Measurements from ENCODE around the gene SMIM1.
"Not testable (repeated sequence)": the region's sequence is repeated elsewhere in the genome, so short reads cannot be mapped to it uniquely, and the experiment has no call there.

SMIM1 gene

DNA sequence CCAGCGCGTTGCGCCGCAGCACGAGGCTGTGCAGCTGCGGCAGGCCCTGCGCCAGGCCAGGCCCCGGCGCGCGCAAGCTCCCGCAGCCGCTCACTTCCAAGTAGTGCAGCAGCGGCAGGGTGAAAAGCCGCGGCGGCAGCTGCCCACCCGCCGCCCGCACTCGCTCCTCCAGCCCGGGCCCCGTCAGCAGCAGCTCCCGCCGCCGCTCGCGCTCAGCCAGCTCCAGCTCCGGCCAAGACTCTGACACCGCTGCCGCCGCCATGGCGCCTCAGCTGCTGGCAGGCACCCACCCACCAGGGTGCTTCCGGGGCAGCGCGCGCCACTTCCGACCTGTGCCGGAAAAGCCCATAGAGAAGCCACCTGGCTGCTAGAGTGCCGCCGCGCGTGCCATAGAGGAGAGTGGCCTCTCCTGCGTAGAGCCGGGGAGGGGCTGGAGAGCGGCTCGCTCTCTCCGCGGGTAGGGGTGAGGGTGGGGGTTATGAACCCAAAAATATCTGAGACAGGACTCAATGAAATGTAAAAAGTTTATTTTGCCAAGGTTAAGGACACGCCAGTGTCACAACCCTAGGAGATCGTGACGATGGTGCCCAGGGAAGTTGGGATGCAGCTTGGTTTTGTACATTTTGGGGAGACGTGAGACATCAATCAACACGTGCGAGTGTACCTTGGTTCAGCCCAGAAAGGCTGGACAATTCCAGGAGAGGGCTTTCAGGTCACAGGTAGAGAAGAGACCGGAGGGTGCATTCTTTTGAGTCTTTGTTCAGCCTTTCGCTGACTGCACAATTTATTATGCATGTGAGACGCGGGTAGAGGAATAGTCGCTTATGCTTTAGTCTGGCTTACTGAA, 23.9 kb downstream of the SMIM1 start, which contains the start of gene LRRC47:
LRRC47 (minus strand) TSS at position 284 of the 847 bp plus-strand sequence; CDS start at position 262, 22 bp downstream.
- peaks cover 3% of the 10 kb centered on the region for H3K36me3 ChIP-seq (ENCODE audit: insufficient read depth, low read length)
- H3K4me1 ChIP-seq (ENCODE audit: control insufficient read depth, insufficient read depth, low read length) = peaks cover 16% of the 10 kb centered on the region
- H3K9ac ChIP-seq (ENCODE audit: low read depth, low read length) = peak within 1 kb of the TSS; percentile 90
- no peaks in the 10 kb centered on the region for H3K9me3 ChIP-seq (replicated peaks; ENCODE audit: low read length)
- H3K4me2 ChIP-seq (ENCODE audit: low read length) = peak within 1 kb of the TSS; percentile 91
- H3K4me3 ChIP-seq (ENCODE audit: low read length) = peak within 1 kb of the TSS; percentile 80
- H3K27me3 ChIP-seq (ENCODE audit: control insufficient read depth, insufficient read depth, low read length) = no peaks in the 10 kb centered on the region

DNA sequence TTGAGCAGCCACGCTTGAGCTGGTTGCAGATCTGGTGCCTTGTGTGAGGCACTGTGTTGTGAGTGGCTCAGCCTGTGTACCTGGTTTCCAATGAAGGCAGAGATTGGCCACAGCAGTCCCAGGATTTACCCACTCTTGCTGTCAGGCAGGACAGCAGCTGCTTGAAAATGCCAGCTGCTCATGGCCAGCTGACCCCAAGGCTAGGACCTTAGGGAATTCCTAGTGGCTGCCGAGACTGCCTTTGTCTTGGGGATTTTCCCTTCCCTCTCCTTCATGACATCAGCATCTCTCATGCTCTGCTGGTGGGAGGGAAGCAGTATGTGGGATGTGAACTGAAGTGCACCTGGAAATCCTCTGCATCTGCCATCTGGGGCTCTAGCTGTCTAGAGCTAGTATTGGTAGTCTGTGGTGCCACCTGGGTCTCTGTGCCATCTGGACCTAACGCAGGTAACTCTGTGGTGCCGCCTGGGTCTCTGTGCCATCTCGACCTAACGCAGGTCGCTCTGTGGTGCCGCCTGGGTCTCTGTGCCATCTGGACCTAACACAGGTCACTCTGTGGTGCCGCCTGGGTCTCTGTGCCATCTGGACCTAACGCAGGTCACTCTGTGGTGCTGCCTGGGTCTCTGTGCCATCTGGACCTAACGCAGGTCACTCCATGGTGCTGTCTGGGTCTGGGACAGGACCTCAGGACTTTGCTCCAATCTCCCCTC, 27.6 kb downstream of the SMIM1 start:
- Histone ChIP-seq H3K4me1 (ENCODE audit: control insufficient read depth, insufficient read depth, low read length) (peaks cover 8% of the 10 kb centered on the region), H3K4me3 (ENCODE audit: low read length) (no peak overlapping the region), H3K27me3 (ENCODE audit: control insufficient read depth, insufficient read depth, low read length) (peaks cover 4% of the 10 kb centered on the region), H3K36me3 (ENCODE audit: insufficient read depth, low read length) (no peaks in the 10 kb centered on the region), H3K9ac (ENCODE audit: low read depth, low read length) (no peak overlapping the region), H3K9me3 (replicated peaks; ENCODE audit: low read length) (no peaks in the 10 kb centered on the region), H3K4me2 (ENCODE audit: low read length) (no peak overlapping the region)

DNA sequence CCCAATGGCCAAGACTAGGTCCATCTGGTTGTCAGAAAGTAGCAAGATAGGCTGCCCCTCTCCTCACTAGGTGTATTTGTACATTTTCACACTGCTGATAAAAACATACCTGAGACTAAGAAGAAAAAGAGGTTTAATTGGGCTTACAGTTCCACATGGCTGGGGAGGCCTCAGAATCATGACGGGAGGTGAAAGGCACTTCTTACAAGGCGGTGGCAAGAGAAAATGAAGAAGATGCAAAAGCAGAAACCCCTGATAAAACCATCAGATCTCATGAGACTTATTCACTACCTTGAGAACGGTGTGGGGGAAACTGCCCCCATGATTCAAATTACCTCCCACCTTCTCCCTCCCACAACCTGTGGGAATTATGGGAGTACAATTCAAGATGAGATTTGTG, 28.2 kb downstream of the SMIM1 start:
- H3K36me3 ChIP-seq (ENCODE audit: insufficient read depth, low read length); H3K27me3 ChIP-seq (ENCODE audit: control insufficient read depth, insufficient read depth, low read length); H3K4me1 ChIP-seq (ENCODE audit: control insufficient read depth, insufficient read depth, low read length); H3K9me3 ChIP-seq (replicated peaks; ENCODE audit: low read length); H3K4me3 ChIP-seq (ENCODE audit: low read length); H3K4me2 ChIP-seq (ENCODE audit: low read length); H3K9ac ChIP-seq (ENCODE audit: low read depth, low read length): not testable (repeated sequence)

DNA sequence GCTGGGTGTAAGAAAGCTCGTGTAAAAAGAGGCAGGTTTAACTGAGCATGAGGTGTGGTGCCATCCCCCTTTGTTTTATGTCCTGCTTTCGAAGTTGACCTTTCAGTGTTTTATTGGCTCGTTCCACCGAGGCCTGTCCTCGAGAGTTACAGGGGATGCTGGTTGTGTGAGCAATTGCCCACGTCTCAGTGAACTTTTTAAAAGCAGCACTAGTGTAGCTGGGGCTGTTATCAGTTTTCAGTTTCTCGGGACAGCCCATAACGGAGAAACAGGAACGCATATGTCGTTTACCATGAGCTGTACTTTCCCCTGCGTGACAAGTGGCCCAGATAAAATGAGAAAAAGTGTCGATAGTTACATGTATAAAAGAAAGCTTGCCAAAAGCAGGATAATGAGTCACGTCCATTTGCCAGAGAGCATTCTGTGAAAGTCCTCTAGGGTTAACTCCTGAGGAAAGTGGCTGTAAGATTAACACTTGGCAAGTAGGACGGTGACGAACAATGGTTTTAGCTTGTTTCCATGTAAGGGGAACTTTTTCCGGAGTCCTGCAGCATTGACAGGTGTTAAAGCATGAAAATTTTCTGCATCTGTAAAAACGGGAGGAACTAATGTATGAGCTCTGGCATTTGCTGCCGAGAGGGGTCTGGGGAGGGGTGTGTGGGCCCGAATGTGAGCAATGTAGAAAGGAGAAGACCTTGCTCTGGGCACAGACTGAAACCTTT, 31.5 kb downstream of the SMIM1 start:
- H3K4me3 ChIP-seq (ENCODE audit: low read length) = peak overlapping the region; percentile 51
- no peaks in the 10 kb centered on the region for H3K9me3 ChIP-seq (replicated peaks; ENCODE audit: low read length)
- H3K36me3 ChIP-seq (ENCODE audit: insufficient read depth, low read length) = no peaks in the 10 kb centered on the region
- H3K4me1 ChIP-seq (ENCODE audit: control insufficient read depth, insufficient read depth, low read length) = no peaks in the 10 kb centered on the region
- H3K4me2 ChIP-seq (ENCODE audit: low read length) = peak overlapping the region; percentile 24
- H3K27me3 ChIP-seq (ENCODE audit: control insufficient read depth, insufficient read depth, low read length) = peaks cover 9% of the 10 kb centered on the region
- no peak overlapping the region for H3K9ac ChIP-seq (ENCODE audit: low read depth, low read length)

DNA sequence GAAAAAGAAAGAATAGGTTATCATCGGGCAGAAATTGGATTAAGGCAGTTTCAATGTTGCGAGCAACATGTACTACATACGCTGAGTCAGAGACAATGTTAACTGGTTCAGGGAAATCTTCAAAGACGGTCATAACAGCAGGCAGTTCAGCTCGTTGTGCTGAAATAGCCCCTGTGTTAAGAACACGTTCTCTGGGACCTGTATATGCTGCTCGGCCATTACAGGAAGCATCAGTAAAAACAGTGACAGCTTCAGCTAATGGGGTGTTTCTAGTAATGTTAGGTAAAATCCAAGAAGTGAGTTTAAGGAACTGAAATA, 32.0 kb downstream of the SMIM1 start:
- H3K36me3 ChIP-seq (ENCODE audit: insufficient read depth, low read length); H3K4me1 ChIP-seq (ENCODE audit: control insufficient read depth, insufficient read depth, low read length); H3K9me3 ChIP-seq (replicated peaks; ENCODE audit: low read length); H3K9ac ChIP-seq (ENCODE audit: low read depth, low read length); H3K27me3 ChIP-seq (ENCODE audit: control insufficient read depth, insufficient read depth, low read length): not testable (repeated sequence)
- Histone ChIP-seq H3K4me2 (ENCODE audit: low read length) (peak overlapping the region; percentile 24), H3K4me3 (ENCODE audit: low read length) (peak overlapping the region; percentile 51)

DNA sequence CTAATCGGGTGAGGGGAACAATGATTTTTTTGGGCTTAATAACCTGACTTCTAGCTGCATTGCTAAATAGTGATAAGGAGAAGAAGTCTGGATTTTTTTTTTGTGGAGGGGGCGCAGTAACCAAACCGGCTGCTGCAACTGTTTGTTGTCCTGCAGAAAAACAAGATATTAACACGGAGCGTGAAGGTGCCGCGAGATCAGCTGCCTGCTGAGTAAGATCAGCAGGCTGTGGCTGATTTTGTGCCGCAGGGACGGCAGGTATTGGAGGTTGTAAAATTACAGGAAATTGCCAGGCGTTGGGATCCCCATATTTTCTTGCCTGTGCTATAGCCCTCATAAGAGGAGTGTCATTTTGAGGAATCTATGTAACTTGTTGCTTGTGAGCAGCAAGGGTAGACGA, 32.5 kb downstream of the SMIM1 start:
- no peak overlapping the region for H3K9ac ChIP-seq (ENCODE audit: low read depth, low read length)
- H3K27me3 ChIP-seq (ENCODE audit: control insufficient read depth, insufficient read depth, low read length) = peaks cover 9% of the 10 kb centered on the region
- H3K4me3 ChIP-seq (ENCODE audit: low read length) = no peak overlapping the region
- H3K9me3 ChIP-seq (replicated peaks; ENCODE audit: low read length) = no peaks in the 10 kb centered on the region
- H3K4me1 ChIP-seq (ENCODE audit: control insufficient read depth, insufficient read depth, low read length) = no peaks in the 10 kb centered on the region
- H3K4me2 ChIP-seq (ENCODE audit: low read length) = no peak overlapping the region
- no peaks in the 10 kb centered on the region for H3K36me3 ChIP-seq (ENCODE audit: insufficient read depth, low read length)

DNA sequence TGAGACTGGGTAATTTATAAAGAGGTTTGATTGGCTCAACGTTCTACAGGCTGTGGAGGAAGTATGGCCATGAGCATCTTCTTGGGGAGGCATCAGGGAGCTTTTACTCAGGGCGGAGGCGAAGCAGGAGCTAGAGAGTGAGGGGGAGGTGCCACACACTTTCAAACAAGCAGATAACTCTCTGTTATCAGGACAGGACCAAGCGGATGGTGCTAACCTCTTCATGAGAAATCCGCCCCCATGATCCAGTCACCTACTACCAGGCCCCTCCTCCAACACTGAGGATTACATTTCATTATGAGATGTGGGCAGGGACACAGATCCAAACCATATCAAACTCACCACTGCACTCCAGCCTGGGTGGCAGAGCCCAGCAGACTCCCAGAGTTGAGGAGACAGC, 35.2 kb downstream of the SMIM1 start:
- no peak overlapping the region for H3K9ac ChIP-seq (ENCODE audit: low read depth, low read length)
- H3K27me3 ChIP-seq (ENCODE audit: control insufficient read depth, insufficient read depth, low read length) = peaks cover 7% of the 10 kb centered on the region
- H3K4me1 ChIP-seq (ENCODE audit: control insufficient read depth, insufficient read depth, low read length) = no peaks in the 10 kb centered on the region
- H3K4me3 ChIP-seq (ENCODE audit: low read length) = no peak overlapping the region
- H3K36me3 ChIP-seq (ENCODE audit: insufficient read depth, low read length) = no peaks in the 10 kb centered on the region
- H3K9me3 ChIP-seq (replicated peaks; ENCODE audit: low read length) = no peaks in the 10 kb centered on the region
- H3K4me2 ChIP-seq (ENCODE audit: low read length) = no peak overlapping the region

DNA sequence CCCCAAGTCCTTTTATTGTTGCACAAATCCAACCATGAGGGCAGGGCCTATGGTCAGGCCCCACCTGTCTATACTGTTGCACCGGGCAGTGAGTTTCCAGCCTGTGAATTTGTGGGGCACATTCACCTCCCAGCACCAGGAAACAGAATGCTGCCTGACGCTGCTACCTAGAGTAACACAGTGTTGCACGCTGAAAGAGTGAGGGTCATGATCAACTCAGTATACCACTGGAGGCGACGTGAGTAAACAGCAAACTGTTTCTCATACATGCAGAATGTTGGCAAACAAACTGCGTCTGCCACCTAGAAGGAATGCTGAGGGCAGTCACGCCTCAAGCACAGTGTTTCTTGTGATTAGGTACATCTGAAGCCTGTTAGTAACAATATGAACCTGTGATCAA, 37.1 kb downstream of the SMIM1 start:
- H3K36me3 ChIP-seq (ENCODE audit: insufficient read depth, low read length) = peaks cover 3% of the 10 kb centered on the region
- peaks cover 6% of the 10 kb centered on the region for H3K27me3 ChIP-seq (ENCODE audit: control insufficient read depth, insufficient read depth, low read length)
- H3K4me3 ChIP-seq (ENCODE audit: low read length) = no peak overlapping the region
- no peak overlapping the region for H3K9ac ChIP-seq (ENCODE audit: low read depth, low read length)
- H3K4me2 ChIP-seq (ENCODE audit: low read length) = no peak overlapping the region
- H3K9me3 ChIP-seq (replicated peaks; ENCODE audit: low read length) = no peaks in the 10 kb centered on the region
- no peaks in the 10 kb centered on the region for H3K4me1 ChIP-seq (ENCODE audit: control insufficient read depth, insufficient read depth, low read length)

DNA sequence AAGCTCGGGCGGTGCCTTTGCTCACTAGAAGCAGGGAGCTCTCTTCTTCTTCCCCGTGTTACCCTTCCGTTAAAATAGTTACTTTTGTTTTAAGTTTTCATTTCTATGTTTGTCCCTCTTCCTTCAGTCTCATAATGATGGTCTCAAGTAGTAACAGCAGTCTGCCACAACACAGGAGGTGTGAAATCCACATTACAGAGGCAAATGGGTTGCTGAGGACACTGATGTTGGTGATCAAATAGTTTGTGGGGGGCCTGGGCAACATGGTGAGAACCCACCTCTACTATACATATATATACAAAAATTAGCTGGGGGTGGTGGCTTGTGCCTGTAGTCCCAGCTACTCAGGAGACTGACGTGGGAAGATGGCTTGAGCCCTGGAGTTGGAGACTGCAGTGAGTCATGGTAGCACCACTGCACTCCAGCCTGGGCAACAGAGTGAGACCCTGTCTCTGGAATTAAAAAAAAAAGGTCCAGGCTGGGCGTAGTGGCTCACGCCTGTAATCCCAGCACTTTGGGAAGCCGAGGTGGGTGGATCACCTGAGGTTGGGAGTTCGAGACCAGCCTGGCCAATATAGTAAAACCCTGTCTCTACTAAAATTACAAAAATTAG, 37.7 kb downstream of the SMIM1 start:
- not testable (repeated sequence) for H3K27me3 ChIP-seq (ENCODE audit: control insufficient read depth, insufficient read depth, low read length); H3K9me3 ChIP-seq (replicated peaks; ENCODE audit: low read length); H3K36me3 ChIP-seq (ENCODE audit: insufficient read depth, low read length); H3K4me1 ChIP-seq (ENCODE audit: control insufficient read depth, insufficient read depth, low read length); H3K4me2 ChIP-seq (ENCODE audit: low read length); H3K4me3 ChIP-seq (ENCODE audit: low read length); H3K9ac ChIP-seq (ENCODE audit: low read depth, low read length)

DNA sequence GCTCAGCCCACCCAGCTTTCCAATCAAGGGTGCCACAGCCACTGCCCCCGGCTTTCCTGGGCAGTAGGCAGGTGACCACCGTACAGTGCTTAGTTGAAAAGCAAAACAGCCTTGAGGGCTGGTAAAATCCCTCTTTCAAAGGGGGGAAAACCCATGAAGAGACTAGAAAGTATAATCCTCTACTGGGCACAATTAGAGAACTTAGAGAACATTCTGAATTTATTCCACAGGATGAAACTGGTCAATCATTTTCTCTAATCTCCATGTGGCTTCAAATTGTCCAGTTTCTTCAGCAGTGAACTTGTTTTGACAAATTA, 39.0 kb downstream of the SMIM1 start:
- Histone ChIP-seq H3K9ac (ENCODE audit: low read depth, low read length) (no peak overlapping the region), H3K36me3 (ENCODE audit: insufficient read depth, low read length) (peaks cover 13% of the 10 kb centered on the region), H3K9me3 (replicated peaks; ENCODE audit: low read length) (no peaks in the 10 kb centered on the region), H3K4me3 (ENCODE audit: low read length) (no peak overlapping the region), H3K27me3 (ENCODE audit: control insufficient read depth, insufficient read depth, low read length) (no peaks in the 10 kb centered on the region), H3K4me2 (ENCODE audit: low read length) (no peak overlapping the region), H3K4me1 (ENCODE audit: control insufficient read depth, insufficient read depth, low read length) (no peaks in the 10 kb centered on the region)

DNA sequence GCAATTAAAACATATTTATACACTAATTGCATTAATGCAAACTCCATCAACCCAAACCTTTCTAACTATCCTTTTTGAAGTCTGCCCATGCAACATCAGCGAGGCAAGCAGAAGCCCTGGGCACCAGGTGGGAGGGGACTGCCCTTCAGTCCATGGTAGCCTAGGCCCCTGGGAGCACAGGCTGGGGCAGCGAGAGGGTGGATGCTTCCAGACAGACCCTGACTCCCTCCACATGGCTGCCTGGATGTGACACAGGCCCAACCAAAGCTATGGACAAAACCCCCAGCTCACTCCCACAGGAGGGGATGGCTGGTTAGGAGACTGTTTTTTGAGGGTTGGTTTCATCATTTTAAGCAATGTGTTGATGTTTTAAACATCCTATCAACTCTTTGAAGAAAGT, 41.5 kb downstream of the SMIM1 start:
- no peak overlapping the region for H3K4me3 ChIP-seq (ENCODE audit: low read length)
- H3K4me1 ChIP-seq (ENCODE audit: control insufficient read depth, insufficient read depth, low read length) = no peaks in the 10 kb centered on the region
- H3K9ac ChIP-seq (ENCODE audit: low read depth, low read length) = no peak overlapping the region
- H3K27me3 ChIP-seq (ENCODE audit: control insufficient read depth, insufficient read depth, low read length) = no peaks in the 10 kb centered on the region
- no peak overlapping the region for H3K4me2 ChIP-seq (ENCODE audit: low read length)
- H3K9me3 ChIP-seq (replicated peaks; ENCODE audit: low read length) = no peaks in the 10 kb centered on the region
- H3K36me3 ChIP-seq (ENCODE audit: insufficient read depth, low read length) = peaks cover 15% of the 10 kb centered on the region

Measured in skeletal muscle satellite cell (primary cell).